Peyer's patch (tissue), 4 donors: ENCODE data around the gene PAX6. TPM values are rescaled to one million over a fixed set of nuclear protein-coding genes. Genes with fewer than 3 reads are reported as not detected.

Experiments used
- DNase-seq, 3 donors: peaks; one replicate each; pipeline ENCODE4 v3.0.0-alpha.2; 2017 to 2019
- H3K27ac ChIP-seq, 4 donors: fragments of 200-600 bp; sonication (generic); one replicate each; pipeline ENCODE4 v1.5.1; 2016 to 2019
- H3K27me3 ChIP-seq, 2 donors: fragments of 200-600 bp; sonication (generic); one replicate each; pipeline ENCODE4 v1.5.1; 2019
- H3K36me3 ChIP-seq, 3 donors: fragments of 200-600 bp; sonication (generic); one replicate each; pipeline ENCODE4 v1.5.1; 2016 to 2019
- H3K4me1 ChIP-seq, 4 donors: fragments of 200-600 bp; sonication (generic); one replicate each; pipeline ENCODE4 v1.5.1; 2016 to 2019
- H3K4me3 ChIP-seq, 4 donors: fragments of 200-600 bp; sonication (generic); 1 replicate in 3 of 4; 2 replicates in 1 of 4; pipeline ENCODE4 v1.5.1; 2016 to 2019; ENCODE audit warnings: mild to moderate bottlenecking in 1 of 4
- H3K9me3 ChIP-seq, 4 donors: fragments of 200-600 bp; sonication (generic); one replicate each; pipeline ENCODE4 v1.5.1; 2016 to 2019; ENCODE audit warnings: mild to moderate bottlenecking in 1 of 4
- CTCF ChIP-seq, 6 experiments: fragments of 450-650 bp in 4 of 6; fragments of 200-600 bp in 2 of 6; sonication (generic) in 1 of 6; IDR thresholded peaks; one replicate each; pipeline ENCODE4 v1.5.1; 2017 to 2019; ENCODE audit warnings: antibody characterized with exemption in 6 of 6, mild to moderate bottlenecking in 3 of 6, moderate library complexity in 1 of 6
- POLR2A ChIP-seq, 2 donors: fragments of 450-650 bp; IDR thresholded peaks; one replicate each; pipeline ENCODE4 v1.5.1; 2017; ENCODE audit warnings: antibody characterized with exemption in 2 of 2, mild to moderate bottlenecking in 2 of 2, moderate library complexity in 2 of 2
- total RNA-seq, 4 donors: library from RNA; depleted of rRNA; stranded (reverse); fragments of >200 nt; gene quantifications; one replicate each; pipeline ENCODE4 v1.1.0, GENCODE V29; 2016

The PAX6 gene
- total RNA-seq, 4 donors from 2014 or later = 2.5 to 5.1 (median 2.8) TPM; not detected in 1

GRCh38 chr11:31770011-31770700 lies 41.0 kb downstream of the PAX6 start:
- H3K27ac ChIP-seq = no peak overlapping the region
- H3K4me3 ChIP-seq = no peak overlapping the region
- no peaks in the 10 kb centered on the region for H3K27me3 ChIP-seq
- no peaks in the 10 kb centered on the region for H3K9me3 ChIP-seq
- TF ChIP-seq POLR2A (IDR thresholded peaks at IDR 0.05) = no peak
- no peak for TF ChIP-seq CTCF (IDR thresholded peaks at IDR 0.05)
- no peak for DNase-seq
- H3K36me3 ChIP-seq = no peaks in the 10 kb centered on the region
- H3K4me1 ChIP-seq = no peaks in the 10 kb centered on the region

DNA sequence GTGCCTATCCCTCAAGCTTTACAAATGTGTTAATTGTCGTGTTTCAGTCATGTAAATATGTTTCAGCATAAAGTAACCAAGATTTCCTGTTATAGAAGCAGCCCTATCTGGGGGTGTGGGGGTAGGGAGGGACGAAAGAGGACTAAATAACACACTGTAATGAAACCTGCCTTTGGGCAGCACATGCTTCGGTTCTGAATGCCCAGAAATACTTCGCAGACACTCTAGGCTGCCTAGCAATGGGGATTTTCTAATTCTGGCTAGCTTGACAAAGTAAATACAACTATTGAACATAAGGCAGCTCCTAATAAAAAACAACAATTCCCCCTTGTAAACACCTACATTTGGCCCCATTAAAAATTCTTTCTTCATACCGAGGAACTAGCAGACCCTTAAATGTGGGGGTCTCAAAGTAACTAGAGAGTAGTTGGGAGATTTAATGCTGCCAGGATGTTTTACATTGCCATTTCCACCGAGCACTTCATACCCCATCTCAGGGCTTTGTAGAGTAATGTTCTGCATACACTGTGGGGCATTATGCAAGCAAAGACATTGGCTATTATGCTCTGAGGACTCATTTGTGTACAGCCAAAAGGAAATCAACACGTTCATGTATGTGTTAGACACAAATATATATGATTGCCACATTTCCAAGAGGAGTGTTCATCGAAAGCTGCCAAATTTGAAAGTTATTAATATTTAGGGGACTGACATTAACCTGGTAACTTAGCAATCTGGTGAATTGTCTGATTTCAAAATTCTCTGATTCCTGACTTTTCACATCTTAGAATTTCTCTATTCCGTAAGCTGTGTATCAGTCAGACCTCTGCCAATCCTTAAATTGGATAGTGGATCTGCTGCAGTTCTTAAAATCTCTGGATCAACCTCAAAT lies 42.1 kb downstream of the PAX6 start:
- H3K4me1 ChIP-seq = no peaks in the 10 kb centered on the region
- H3K27ac ChIP-seq = no peak overlapping the region
- TF ChIP-seq CTCF (IDR thresholded peaks at IDR 0.05) = no peak
- no peak overlapping the region for H3K4me3 ChIP-seq
- no peak for DNase-seq
- H3K36me3 ChIP-seq = no peaks in the 10 kb centered on the region
- no peaks in the 10 kb centered on the region for H3K27me3 ChIP-seq
- no peaks in the 10 kb centered on the region for H3K9me3 ChIP-seq

DNA sequence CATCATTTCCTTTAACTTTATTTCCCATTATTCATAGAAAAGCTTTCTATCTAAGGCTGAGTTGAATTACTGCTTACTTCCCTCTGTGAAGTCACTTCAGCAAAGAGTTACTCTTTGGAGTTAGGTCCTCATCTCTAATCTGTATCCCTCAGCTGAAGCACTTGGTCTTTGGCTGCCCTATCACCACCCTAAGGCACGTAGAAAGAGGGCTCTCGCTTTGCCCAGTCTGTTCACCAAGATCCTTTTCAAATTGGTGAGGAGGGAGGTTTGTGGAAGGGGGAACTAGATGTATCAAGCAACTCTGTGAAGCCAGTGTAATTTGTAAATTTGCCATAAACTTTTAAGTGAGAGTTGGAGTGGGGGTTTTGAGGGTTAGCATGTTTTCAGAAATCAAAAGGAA lies 43.4 kb downstream of the PAX6 start:
- Histone ChIP-seq H3K9me3 (no peaks in the 10 kb centered on the region), H3K4me3 (no peak overlapping the region), H3K4me1 (no peaks in the 10 kb centered on the region), H3K27ac (no peak overlapping the region), H3K27me3 (no peaks in the 10 kb centered on the region), H3K36me3 (no peaks in the 10 kb centered on the region)
- no peak for TF ChIP-seq POLR2A (IDR thresholded peaks at IDR 0.05)
- no peak for TF ChIP-seq CTCF (IDR thresholded peaks at IDR 0.05)
- DNase-seq = no peak

DNA sequence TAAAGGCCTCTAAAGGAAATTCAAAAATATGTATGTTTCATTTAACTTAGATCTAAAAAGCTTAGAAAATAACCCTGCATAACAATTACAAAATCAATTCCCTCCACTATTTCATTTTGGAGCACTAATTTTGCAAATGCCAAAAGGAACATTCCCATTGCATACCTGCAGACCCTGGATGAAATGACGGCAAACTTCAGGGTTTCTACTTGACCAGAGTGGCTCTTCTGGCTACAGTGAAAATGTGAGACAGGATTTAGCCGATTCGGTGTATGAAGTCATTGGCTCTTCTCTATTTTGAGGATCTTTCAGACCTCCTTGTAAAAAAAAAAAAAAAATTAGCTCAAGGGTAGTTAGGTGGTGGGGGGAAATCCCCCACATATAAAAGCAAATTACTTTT lies 44.1 kb downstream of the PAX6 start:
- no peaks in the 10 kb centered on the region for H3K4me1 ChIP-seq
- H3K27me3 ChIP-seq = no peaks in the 10 kb centered on the region
- no peak for DNase-seq
- H3K36me3 ChIP-seq = no peaks in the 10 kb centered on the region
- no peak for TF ChIP-seq CTCF (IDR thresholded peaks at IDR 0.05)
- TF ChIP-seq POLR2A (IDR thresholded peaks at IDR 0.05) = no peak
- H3K27ac ChIP-seq = no peak overlapping the region
- H3K4me3 ChIP-seq = no peak overlapping the region
- no peaks in the 10 kb centered on the region for H3K9me3 ChIP-seq

DNA sequence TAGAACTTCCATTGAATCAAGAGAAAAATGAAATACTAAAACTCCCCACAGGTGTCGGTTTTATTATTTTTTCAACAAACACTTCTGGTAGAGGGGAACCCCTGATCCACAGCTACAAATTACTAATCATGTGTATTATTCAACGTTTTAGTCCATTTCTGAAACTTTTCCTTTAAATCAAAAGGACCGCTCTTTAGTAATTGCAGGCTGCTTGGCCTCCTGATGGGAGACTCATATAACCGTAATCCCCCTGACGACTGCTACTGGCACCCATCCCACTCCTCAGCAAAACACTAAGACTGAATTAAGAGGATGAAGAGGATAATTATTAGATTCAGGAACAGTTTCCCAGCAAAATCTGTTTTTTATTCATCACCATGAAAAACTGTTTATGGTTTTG lies 46.4 kb downstream of the PAX6 start:
- no peak overlapping the region for H3K4me3 ChIP-seq
- no peak overlapping the region for H3K27ac ChIP-seq
- H3K9me3 ChIP-seq = no peaks in the 10 kb centered on the region
- no peaks in the 10 kb centered on the region for H3K36me3 ChIP-seq
- no peak for TF ChIP-seq POLR2A (IDR thresholded peaks at IDR 0.05)
- no peak for TF ChIP-seq CTCF (IDR thresholded peaks at IDR 0.05)
- H3K4me1 ChIP-seq = no peaks in the 10 kb centered on the region
- no peak for DNase-seq
- no peaks in the 10 kb centered on the region for H3K27me3 ChIP-seq
